Thyroid gland (tissue), 4 donors: ENCODE data around the gene EXOC3.

Source experiments
- POLR2A ChIP-seq, 2 donors: fragments of 450-650 bp; IDR thresholded peaks; one replicate each; pipeline ENCODE4 v1.6.1; 2017; ENCODE audit warnings: antibody characterized with exemption in 2 of 2, mild to moderate bottlenecking in 2 of 2, moderate library complexity in 1 of 2
- TF ChIP-seq, protein P1 (sequence below), 6 experiments: fragments of 200-600 bp in 3 of 6; fragments of 450-650 bp in 3 of 6; sonication (generic) in 3 of 6; IDR thresholded peaks; one replicate each; pipeline ENCODE4 v1.5.1; 2016 to 2019; ENCODE audit warnings: antibody characterized with exemption in 6 of 6, mild to moderate bottlenecking in 2 of 6, inconsistent platforms in 1 of 6, moderate library complexity in 1 of 6

DNA sequence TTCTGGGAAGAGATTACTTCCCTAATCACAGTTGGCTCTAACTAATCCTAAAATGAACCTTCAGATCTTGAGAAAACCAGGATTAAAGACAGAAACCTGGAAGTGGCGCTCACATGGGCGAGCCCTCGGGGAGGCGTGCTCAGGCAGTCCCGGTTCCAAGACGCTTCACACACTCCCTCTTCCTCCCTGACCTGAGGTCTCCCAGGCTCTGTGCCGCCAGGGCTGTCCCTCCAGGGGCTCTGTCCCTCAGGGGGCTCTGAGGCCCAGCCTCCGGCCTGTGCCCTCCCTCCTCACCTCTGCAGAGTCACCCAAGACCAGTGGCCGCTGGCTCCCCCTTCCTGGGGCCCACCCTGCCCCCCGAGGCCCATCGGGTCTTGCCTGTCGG, 71.1 kb downstream of the EXOC3 start:
- TF ChIP-seq, protein P1, sequence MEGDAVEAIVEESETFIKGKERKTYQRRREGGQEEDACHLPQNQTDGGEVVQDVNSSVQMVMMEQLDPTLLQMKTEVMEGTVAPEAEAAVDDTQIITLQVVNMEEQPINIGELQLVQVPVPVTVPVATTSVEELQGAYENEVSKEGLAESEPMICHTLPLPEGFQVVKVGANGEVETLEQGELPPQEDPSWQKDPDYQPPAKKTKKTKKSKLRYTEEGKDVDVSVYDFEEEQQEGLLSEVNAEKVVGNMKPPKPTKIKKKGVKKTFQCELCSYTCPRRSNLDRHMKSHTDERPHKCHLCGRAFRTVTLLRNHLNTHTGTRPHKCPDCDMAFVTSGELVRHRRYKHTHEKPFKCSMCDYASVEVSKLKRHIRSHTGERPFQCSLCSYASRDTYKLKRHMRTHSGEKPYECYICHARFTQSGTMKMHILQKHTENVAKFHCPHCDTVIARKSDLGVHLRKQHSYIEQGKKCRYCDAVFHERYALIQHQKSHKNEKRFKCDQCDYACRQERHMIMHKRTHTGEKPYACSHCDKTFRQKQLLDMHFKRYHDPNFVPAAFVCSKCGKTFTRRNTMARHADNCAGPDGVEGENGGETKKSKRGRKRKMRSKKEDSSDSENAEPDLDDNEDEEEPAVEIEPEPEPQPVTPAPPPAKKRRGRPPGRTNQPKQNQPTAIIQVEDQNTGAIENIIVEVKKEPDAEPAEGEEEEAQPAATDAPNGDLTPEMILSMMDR (IDR thresholded peaks at IDR 0.05) = no peak
- TF ChIP-seq POLR2A (IDR thresholded peaks at IDR 0.05) = no peak
